Activated CD4-positive, alpha-beta T cell treated with anti-CD3 and anti-CD28 coated beads, Interleukin-2, Interleukin-4, amounts not matched to agents 100 ng/mL and 50 ng/mL, durations not matched to agents 16 hours and 8 hours (primary cell): ENCODE measurements around the gene CD302.
"Not testable (repeated sequence)": the region's sequence is repeated elsewhere in the genome, so short reads cannot be mapped to it uniquely, and the experiment has no call there.

Experiments
- DNase-seq: peaks from one replicate; pipeline ENCODE4 v3.0.0-alpha.2; 2020; ENCODE audit warnings: low spot score

The CD302 gene

GRCh38 chr2:159797543-159798375, at the start of gene CD302:
TSS of gene CD302 (minus strand) at chr2:159798208. CDS start at chr2:159798198, 10 bp downstream.
- no peak for DNase-seq

GRCh38 chr2:159846564-159846963, 48.6 kb upstream of the CD302 start:
- DNase-seq = no peak

GRCh38 chr2:159840616-159841015, 42.6 kb upstream of the CD302 start:
- no peak for DNase-seq

GRCh38 chr2:159832858-159833257, 34.9 kb upstream of the CD302 start:
- DNase-seq = no peak

GRCh38 chr2:159832026-159832425, 34.0 kb upstream of the CD302 start:
- DNase-seq = no peak

GRCh38 chr2:159829376-159829775, 31.4 kb upstream of the CD302 start:
- no peak for DNase-seq

GRCh38 chr2:159828738-159829137, 30.7 kb upstream of the CD302 start:
- no peak for DNase-seq

GRCh38 chr2:159822478-159822833, 24.4 kb upstream of the CD302 start:
- DNase-seq = not testable (repeated sequence)

GRCh38 chr2:159821775-159822477, 23.9 kb upstream of the CD302 start:
- DNase-seq = not testable (repeated sequence)

- no peak for DNase-seq
Measured at GRCh38 chr2:159818940-159819339, 20.9 kb upstream of the CD302 start.

- DNase-seq = no peak
Measured at GRCh38 chr2:159817283-159817682, 19.3 kb upstream of the CD302 start.

GRCh38 chr2:159811232-159811631, 13.2 kb upstream of the CD302 start:
- DNase-seq = no peak

GRCh38 chr2:159808032-159808425, 10.0 kb upstream of the CD302 start:
- no peak for DNase-seq

GRCh38 chr2:159807183-159808031, 9.4 kb upstream of the CD302 start:
- peak; percentile 22 for DNase-seq

- DNase-seq = no peak
Measured at GRCh38 chr2:159804941-159805340, 6.9 kb upstream of the CD302 start.

- peak; percentile 29 for DNase-seq
Measured at GRCh38 chr2:159803235-159803962, 5.4 kb upstream of the CD302 start.

- no peak for DNase-seq
Measured at GRCh38 chr2:159802673-159803072, 4.7 kb upstream of the CD302 start.

- DNase-seq = no peak
Measured at GRCh38 chr2:159799833-159800232, 1.8 kb upstream of the CD302 start.

- DNase-seq = no peak
Measured at GRCh38 chr2:159798376-159798725, 343 bp upstream of the CD302 start.

- no peak for DNase-seq
Measured at GRCh38 chr2:159797225-159797542, 824 bp downstream of the CD302 start.

GRCh38 chr2:159795841-159796690, 1.9 kb downstream of the CD302 start:
- DNase-seq = no peak
